HCT116 (cell line): ENCODE results near the gene DIP2B. TPM values are rescaled to one million over a fixed set of nuclear protein-coding genes. Genes with fewer than 3 reads are reported as not detected.

Experiments
- ATAC-seq: fragments of 200-7000 bp; cut with Tn5 transposase; 2 replicates; pipeline ENCODE4 v1.9.1; 2020; ENCODE audit warnings: mild to moderate bottlenecking, moderate library complexity
- BruUV-seq: library from RNA; stranded (reverse); fragments of 400-500 nt; replicated peaks from 2 replicates; lab custom pipeline; 2021; lab: Mats Ljungman, UMichigan
- CTCF ChIA-PET: fragments of 300-600 bp; sonication (Branson Sonifier 250); formaldehyde crosslinking; loops from one replicate; lab custom pipeline; 2021; ENCODE audit warnings: antibody characterized with exemption; lab: Charles Lee
- POLR2A ChIA-PET: fragments of 300-600, 350-600 bp; sonication (Branson Sonifier 250); formaldehyde crosslinking; loops from one replicate; lab custom pipeline; 2021; ENCODE audit warnings: antibody characterized with exemption; lab: Charles Lee
- RAD21 ChIA-PET, 2 experiments: fragments of 300-600 bp; sonication (Branson Sonifier 250); formaldehyde crosslinking; loops; one replicate each; lab custom pipeline; 2023; ENCODE audit warnings: low total read pairs in 2 of 2; ENCODE audit not compliant: uncharacterized antibody in 2 of 2, unreplicated experiment in 2 of 2, low non-redundant PET in 1 of 2; lab: Charles Lee
- DNase-seq: peaks from one replicate; pipeline ENCODE4 v3.0.0-alpha.2; 2010; ENCODE audit warnings: low read depth, low spot score
- H2AFZ ChIP-seq: fragments of 200-600 bp; shearing (Covaris generic), sonication (generic); 2 replicates; pipeline ENCODE4 v1.6.1; 2017; ENCODE audit warnings: low read depth, mixed run types, mixed read lengths, antibody characterized with exemption, low read length; ENCODE audit not compliant: poor library complexity, severe bottlenecking
- H3K27ac ChIP-seq: 2 replicates; pipeline ENCODE4 v1.5.1; 2012; ENCODE audit warnings: low read depth, low read length
- H3K27me3 ChIP-seq: fragments of 200-600 bp; sonication (generic); 2 replicates; pipeline ENCODE4 v1.6.1; 2016; ENCODE audit warnings: mixed run types, low read length, mixed read lengths; ENCODE audit not compliant: insufficient read depth
- H3K36me3 ChIP-seq, 2 experiments: fragments of 200-500 bp in 1 of 2; fragments of 200-600 bp in 1 of 2; sonication (Bioruptor generic) in 1 of 2; sonication (generic) in 1 of 2; 2 replicates each; pipeline versions ENCODE4 v1.5.1 to v1.6.1; 2014 to 2016; ENCODE audit warnings: low read length in 2 of 2, inconsistent platforms in 1 of 2, mixed read lengths in 1 of 2, mixed run types in 1 of 2; ENCODE audit not compliant: insufficient read depth in 2 of 2, control insufficient read depth in 1 of 2
- H3K4me1 ChIP-seq, 2 experiments: fragments of 200-600 bp in 1 of 2; sonication (generic) in 1 of 2; 2 replicates each; pipeline versions ENCODE4 v1.5.1 to v1.6.1; 2012 to 2017; ENCODE audit warnings: low read length in 2 of 2, inconsistent platforms in 1 of 2, mild to moderate bottlenecking in 1 of 2, mixed read lengths in 1 of 2, mixed run types in 1 of 2, moderate library complexity in 1 of 2; ENCODE audit not compliant: insufficient read depth in 2 of 2, control insufficient read depth in 1 of 2
- H3K4me2 ChIP-seq: fragments of 200-600 bp; sonication (generic); 2 replicates; pipeline ENCODE4 v1.6.1; 2017; ENCODE audit warnings: mixed run types, low read length, mixed read lengths
- H3K4me3 ChIP-seq, 2 experiments: fragments of 200-600 bp in 1 of 2; sonication (generic) in 1 of 2; replicated peaks in 1 of 2; 2 replicates each; pipeline ENCODE4 v1.5.1; 2011 to 2016; ENCODE audit warnings: low read length in 2 of 2, control low read depth in 1 of 2, low read depth in 1 of 2, mild to moderate bottlenecking in 1 of 2, mixed read lengths in 1 of 2, mixed run types in 1 of 2
- H3K79me2 ChIP-seq: fragments of 200-600 bp; sonication (generic); 2 replicates; pipeline ENCODE4 v1.6.1; 2017; ENCODE audit warnings: mild to moderate bottlenecking, mixed run types, low read length, moderate library complexity, mixed read lengths; ENCODE audit not compliant: insufficient read depth
- H3K9ac ChIP-seq: fragments of 200-600 bp; sonication (generic); 2 replicates; pipeline ENCODE4 v1.6.1; 2016; ENCODE audit warnings: low read length, mixed read lengths
- H3K9me2 ChIP-seq: fragments of 200-600 bp; sonication (generic), shearing (Covaris generic); 2 replicates; pipeline ENCODE4 v1.6.1; 2017; ENCODE audit warnings: mixed run types, mild to moderate bottlenecking, moderate library complexity; ENCODE audit not compliant: insufficient read depth
- H3K9me3 ChIP-seq, 2 experiments: fragments of 200-500 bp in 1 of 2; fragments of 200-600 bp in 1 of 2; sonication (Bioruptor generic) in 1 of 2; sonication (generic) in 1 of 2; 2 replicates each; pipeline ENCODE4 v1.6.1; 2014 to 2017; ENCODE audit warnings: low read length in 2 of 2, mixed read lengths in 2 of 2, inconsistent platforms in 1 of 2, low read depth in 1 of 2, mild to moderate bottlenecking in 1 of 2, mixed run types in 1 of 2, moderate library complexity in 1 of 2; ENCODE audit not compliant: control insufficient read depth in 1 of 2, insufficient read depth in 1 of 2
- H4K20me1 ChIP-seq: fragments of 200-600 bp; sonication (generic), shearing (Covaris generic); 2 replicates; pipeline ENCODE4 v1.6.1; 2017; ENCODE audit warnings: mixed run types, mild to moderate bottlenecking, moderate library complexity; ENCODE audit not compliant: insufficient read depth
- ATF3 ChIP-seq: IDR thresholded peaks from 2 replicates; pipeline ENCODE4 v1.6.1; 2012
- CBX3 ChIP-seq: IDR thresholded peaks from 2 replicates; pipeline ENCODE4 v1.6.1; 2012; ENCODE audit warnings: low read depth
- CEBPB ChIP-seq: IDR thresholded peaks from 2 replicates; pipeline ENCODE4 v1.6.1; 2012; ENCODE audit warnings: low read depth
- CTCF ChIP-seq, 3 experiments: fragments of 200-600 bp in 1 of 3; sonication (generic) in 1 of 3; IDR thresholded peaks in 2 of 3; conservative IDR thresholded peaks in 1 of 3; 2 replicates each; pipeline ENCODE4 v1.5.1; 2012 to 2017; ENCODE audit warnings: low read depth in 2 of 3, low read length in 2 of 3, antibody characterized with exemption in 1 of 3, borderline replicate concordance in 1 of 3, control low read depth in 1 of 3, mild to moderate bottlenecking in 1 of 3, mixed read lengths in 1 of 3, mixed run types in 1 of 3, moderate library complexity in 1 of 3; ENCODE audit not compliant: insufficient read depth in 1 of 3
- EGR1 ChIP-seq: IDR thresholded peaks from 2 replicates; pipeline ENCODE4 v1.6.1; 2012; ENCODE audit warnings: low read depth
- ELF1 ChIP-seq: IDR thresholded peaks from 2 replicates; pipeline ENCODE4 v1.6.1; 2012; ENCODE audit warnings: low read depth, borderline replicate concordance
- FOSL1 ChIP-seq: IDR thresholded peaks from 2 replicates; pipeline ENCODE4 v1.6.1; 2012; ENCODE audit warnings: low read depth
- POLR2AphosphoS5 ChIP-seq: IDR thresholded peaks from 2 replicates; pipeline ENCODE4 v1.6.1; 2011; ENCODE audit warnings: mild to moderate bottlenecking, low read depth, low read length, moderate library complexity
- REST ChIP-seq: IDR thresholded peaks from 2 replicates; pipeline ENCODE4 v1.6.1; 2012; ENCODE audit warnings: low read depth
- SIN3A ChIP-seq: IDR thresholded peaks from 2 replicates; pipeline ENCODE4 v1.6.1; 2012; ENCODE audit warnings: low read depth
- SRF ChIP-seq: IDR thresholded peaks from 2 replicates; pipeline ENCODE4 v1.6.1; 2012; ENCODE audit warnings: low read depth
- ZBTB33 ChIP-seq: IDR thresholded peaks from 2 replicates; pipeline ENCODE4 v1.6.1; 2011; ENCODE audit warnings: mild to moderate bottlenecking, low read length, moderate library complexity; ENCODE audit not compliant: insufficient replicate concordance; ENCODE audit errors: extremely low read depth
- ZNF274 ChIP-seq: fragments of 200-500 bp; sonication (Bioruptor generic); IDR thresholded peaks from 2 replicates; pipeline ENCODE4 v1.6.1; 2014; ENCODE audit warnings: mild to moderate bottlenecking, low read depth, low read length, inconsistent platforms
- intact Hi-C: fragments of 100-400 bp; cut with micrococcal nuclease; formaldehyde crosslinking; loops from 2 replicates; pipeline ENCODE4 v1.10.0; 2022
- total RNA-seq: library from RNA; stranded (reverse); gene quantifications from one replicate; pipeline ENCODE4 v1.2.1, GENCODE V29; 2021; ENCODE audit not compliant: unreplicated experiment

The DIP2B gene
- total RNA-seq, 1 experiment from 2014 or later: 32.3 TPM

- Histone ChIP-seq H3K4me1 (no peaks in the 10 kb centered on the region), H3K9me2 (no peaks in the 10 kb centered on the region), H3K9ac (no peak overlapping the region), H3K27me3 (no peaks in the 10 kb centered on the region), H2AFZ (no peak overlapping the region), H3K79me2 (no peaks in the 10 kb centered on the region), H3K4me3 (no peak overlapping the region), H3K27ac (no peak overlapping the region), H3K9me3 (no peaks in the 10 kb centered on the region), H3K36me3 (peaks cover 4 to 6% of the 10 kb centered on the region in 2 experiments; a peak in 1 of 4 replicates), H4K20me1 (no peaks in the 10 kb centered on the region), H3K4me2 (no peak overlapping the region)
- TF ChIP-seq SRF (no peak), ELF1 (no peak), REST (no peak), CBX3 (no peak), ATF3 (no peak), CEBPB (no peak), SIN3A (no peak), EGR1 (no peak), POLR2AphosphoS5 (no peak), CTCF (IDR thresholded peaks at IDR 0.05 in 2 of 3, conservative IDR thresholded peaks at IDR 0.05 in 1 of 3; ENCODE audit: borderline replicate concordance in 1 of 3, insufficient read depth in 1 of 3, low read depth in 2 of 3, low read length in 2 of 3) (no peak), ZBTB33 (no peak), ZNF274 (no peak), FOSL1 (no peak)
- no TSS peak for BruUV-seq
- intact Hi-C loops: no loop called here
- ChIA-PET CTCF (no interaction called here), POLR2A (no interaction called here), RAD21 (no interaction called here)
- ATAC-seq: no peak
- DNase-seq: no peak
These were observed 167.4 kb downstream of the DIP2B start for GRCh38 chr12:50672158-50672557.
